Measurements from ENCODE around the gene PRF1.

DNA sequence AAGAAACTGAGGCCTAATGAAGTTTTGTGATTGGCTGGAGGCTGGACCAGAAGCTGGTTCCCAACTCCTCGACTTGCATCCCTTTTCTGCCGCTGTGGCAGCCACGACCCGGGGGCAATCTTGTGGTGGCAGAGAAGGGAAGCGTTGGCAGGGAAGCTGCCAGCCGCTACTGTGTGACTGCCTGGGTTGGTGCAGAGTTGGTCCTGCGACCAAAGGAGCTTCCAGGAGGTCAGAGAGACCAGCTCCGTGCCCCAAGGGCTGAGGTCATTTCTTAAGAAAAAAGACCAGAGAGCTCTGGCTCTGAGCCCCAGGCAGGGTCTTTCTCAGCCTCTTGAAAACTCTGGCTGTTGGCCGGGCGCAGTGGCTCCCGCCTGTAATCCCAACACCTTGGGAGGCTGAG lies 47.2 kb downstream of the PRF1 start:
- TF ChIP-seq JUN (CRISPR knock-in tag; IDR thresholded peaks at IDR 0.05) (no peak), YY1 (IDR thresholded peaks at IDR 0.05; ENCODE audit: insufficient read depth, insufficient replicate concordance, low read depth, low read length) (no peak), PAWR (CRISPR knock-in tag; IDR thresholded peaks at IDR 0.05; ENCODE audit: borderline replicate concordance) (no peak), ZBTB40 (IDR thresholded peaks at IDR 0.05) (no peak), ZBTB40 (CRISPR knock-in tag; IDR thresholded peaks at IDR 0.05) (no peak), ZNF17 (CRISPR knock-in tag; IDR thresholded peaks at IDR 0.05) (no peak), CTCF (CRISPR knock-in tag; IDR thresholded peaks at IDR 0.05) (no peak), KAT7 (CRISPR knock-in tag; IDR thresholded peaks at IDR 0.05; ENCODE audit: borderline replicate concordance) (no peak), FOSL1 (CRISPR knock-in tag; IDR thresholded peaks at IDR 0.05; ENCODE audit: borderline replicate concordance) (no peak), PRMT3 (CRISPR knock-in tag; IDR thresholded peaks at IDR 0.05; ENCODE audit: borderline replicate concordance, low read depth) (no peak), SALL2 (CRISPR knock-in tag; IDR thresholded peaks at IDR 0.05) (no peak)
